GM18526 (cell line): ENCODE data around the gene PUS1.

Experiments used
- POLR2A ChIP-seq: IDR thresholded peaks from 3 replicates; pipeline ENCODE4 v1.6.1; 2011; ENCODE audit not compliant: insufficient read length; ENCODE audit errors: extremely low read depth

The PUS1 gene

DNA sequence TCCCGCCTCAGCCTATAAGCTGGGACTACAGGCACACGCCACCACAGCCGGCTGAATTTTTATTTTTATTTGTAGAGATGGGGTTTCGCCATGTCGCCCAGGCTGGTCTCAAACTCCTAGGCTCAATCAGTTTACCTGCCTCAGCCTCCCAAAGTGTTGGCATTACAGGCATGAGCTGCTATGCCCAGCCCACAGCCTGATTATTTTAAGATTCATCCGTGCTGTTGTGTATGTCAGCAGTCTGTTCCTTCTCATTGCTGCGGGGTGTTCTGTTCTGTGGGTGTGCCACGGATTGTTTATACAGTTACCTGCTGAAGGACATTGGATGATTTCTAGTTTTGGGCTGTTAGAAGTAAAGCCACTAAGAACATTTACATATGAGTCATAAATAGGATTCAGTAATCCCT lies 11.1 kb downstream of the PUS1 start:
- TF ChIP-seq POLR2A, result no peak

- no peak for TF ChIP-seq POLR2A
Observed at GRCh38 chr12:131941116-131941986, 12.3 kb downstream of the PUS1 start.

DNA sequence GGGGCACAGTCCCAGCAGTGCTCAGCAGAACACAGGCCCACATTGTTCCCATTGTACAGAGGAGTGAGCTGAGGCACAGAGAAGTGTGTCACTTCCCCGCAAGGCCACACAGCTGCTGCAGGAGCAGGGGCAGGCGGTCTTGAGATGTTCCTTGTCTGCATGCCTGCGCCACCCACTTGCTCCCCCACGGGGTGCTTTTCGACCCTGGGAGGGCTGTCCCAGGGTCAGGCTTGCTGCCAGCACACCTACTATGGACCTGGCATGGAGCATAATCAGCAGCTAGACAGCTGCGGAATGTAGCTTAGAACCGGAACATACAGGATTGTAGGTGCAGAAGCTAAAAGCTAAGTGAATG lies 12.9 kb downstream of the PUS1 start:
- no peak for TF ChIP-seq POLR2A

- no peak for TF ChIP-seq POLR2A
Observed at GRCh38 chr12:131942671-131943070, 13.6 kb downstream of the PUS1 start.

DNA sequence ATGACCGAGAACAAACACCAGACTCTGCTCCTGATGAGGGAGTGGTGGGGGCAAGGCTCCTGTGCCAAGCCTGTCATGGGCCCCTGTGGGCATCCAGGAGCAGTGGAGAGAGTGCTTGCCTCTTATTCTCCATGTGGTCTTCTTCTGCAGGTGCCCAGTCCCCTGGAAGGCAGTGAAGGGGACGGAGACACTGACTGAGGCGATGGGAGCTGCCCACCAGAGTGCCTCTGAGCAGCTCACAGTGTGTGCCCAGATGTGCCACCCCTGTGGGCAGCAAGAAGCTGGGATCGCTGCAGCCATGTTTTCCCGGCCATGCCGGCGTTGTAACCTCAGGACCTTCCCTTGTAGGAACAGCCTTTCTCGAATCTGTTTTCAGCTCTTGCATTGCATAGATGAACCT lies 14.3 kb downstream of the PUS1 start:
- no peak for TF ChIP-seq POLR2A

- no peak for TF ChIP-seq POLR2A
Observed at GRCh38 chr12:131943876-131944275, 14.8 kb downstream of the PUS1 start.

- no peak for TF ChIP-seq POLR2A
Observed at GRCh38 chr12:131944601-131945251, 15.7 kb downstream of the PUS1 start.

DNA sequence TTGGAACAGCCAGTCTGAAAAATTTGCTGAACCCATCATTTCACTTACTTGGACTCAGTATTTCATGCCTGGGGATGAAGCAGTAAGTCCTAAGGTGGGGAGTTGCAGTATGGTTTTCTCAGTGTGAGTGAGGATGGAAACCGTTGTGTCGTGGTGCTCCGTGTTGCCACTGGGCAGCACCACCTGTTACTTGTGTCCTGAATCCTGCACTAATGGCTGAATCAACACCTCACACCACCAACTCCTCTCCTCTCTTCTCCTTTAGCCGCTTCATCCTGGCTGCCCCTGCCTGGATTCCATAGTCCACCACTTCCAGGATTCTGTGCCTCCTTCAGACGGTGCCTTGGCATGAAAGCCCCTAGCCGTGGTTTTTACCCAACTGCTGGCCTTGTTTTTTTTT lies 17.7 kb downstream of the PUS1 start:
- TF ChIP-seq POLR2A, result no peak

DNA sequence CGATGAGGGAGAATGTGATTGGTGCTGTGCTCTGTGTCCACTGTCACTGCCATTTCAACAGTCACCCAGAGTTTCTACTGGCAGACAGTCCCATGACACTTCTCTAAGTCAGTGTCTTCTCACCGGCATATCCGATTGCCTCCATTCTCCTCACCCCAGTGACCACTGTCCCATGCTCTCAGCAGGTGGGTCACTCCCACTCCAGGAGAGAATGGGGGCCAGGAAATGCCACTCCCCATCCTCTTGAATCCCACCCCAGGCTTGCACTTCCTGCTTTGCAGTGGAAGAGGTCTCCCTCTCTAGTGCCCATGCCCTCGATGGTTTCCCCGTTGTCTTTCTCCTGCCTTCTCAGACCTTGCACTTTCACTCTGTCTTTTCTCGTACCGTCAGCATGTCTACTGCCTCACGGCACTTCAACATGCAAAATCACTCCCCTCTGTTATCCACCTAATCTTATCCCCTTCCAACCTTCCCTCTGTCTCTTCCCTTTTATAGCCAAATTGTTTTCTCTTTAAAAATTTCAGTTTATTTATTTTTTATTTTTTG lies 18.5 kb downstream of the PUS1 start:
- no peak for TF ChIP-seq POLR2A

GRCh38 chr12:131948166-131948712 lies 19.2 kb downstream of the PUS1 start:
- no peak for TF ChIP-seq POLR2A

GRCh38 chr12:131949431-131950181 lies 20.5 kb downstream of the PUS1 start, which contains the start of gene EP400:
Gene EP400 (plus strand): TSS chr12:131949942. CDS start chr12:131960620, 10,678 bp downstream.
- peak; percentile 66 for TF ChIP-seq POLR2A

- no peak for TF ChIP-seq POLR2A
Observed at GRCh38 chr12:131950182-131950913, 21.3 kb downstream of the PUS1 start.

DNA sequence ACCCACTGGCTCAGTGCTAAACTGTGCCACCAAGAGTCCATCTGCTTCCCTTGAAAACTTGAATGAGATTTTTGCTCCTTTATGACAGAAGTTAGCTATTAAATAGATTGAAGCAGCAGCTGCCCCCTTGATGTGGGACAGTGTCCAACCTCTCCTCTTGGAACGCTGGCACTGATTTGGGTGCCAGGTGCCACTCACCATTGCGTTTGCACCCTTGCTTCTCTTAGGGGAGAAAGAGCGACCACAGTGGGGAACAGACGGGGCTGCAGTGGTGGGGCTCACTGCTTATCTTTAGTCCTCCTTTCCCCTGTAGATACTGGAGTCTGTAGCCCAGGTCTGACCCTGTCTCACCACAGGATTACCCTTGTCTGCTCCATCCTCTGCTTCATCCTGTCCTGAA lies 30.0 kb downstream of the PUS1 start:
- TF ChIP-seq POLR2A, result no peak
